DND-41 (cell line): ENCODE results near the gene NXN.

Experiments
- ATAC-seq: fragments of 200-7000 bp; cut with Tn5 transposase; 3 replicates; pipeline ENCODE4 v1.9.1; 2021; ENCODE audit warnings: low read depth; ENCODE audit not compliant: insufficient read depth
- DNase-seq: peaks from one replicate; pipeline ENCODE4 v3.0.0-alpha.2; 2020
- H2AFZ ChIP-seq: 2 replicates; pipeline ENCODE4 v1.6.0; 2012; ENCODE audit warnings: low read depth, low read length
- H3K27ac ChIP-seq: 2 replicates; pipeline ENCODE4 v1.5.1; 2012; ENCODE audit warnings: low read length, inconsistent platforms
- H3K27me3 ChIP-seq: fragments of 200-600 bp; sonication (generic); 2 replicates; pipeline ENCODE4 v1.6.0; 2012; ENCODE audit warnings: low read length, mild to moderate bottlenecking, inconsistent platforms; ENCODE audit not compliant: insufficient read depth, poor library complexity
- H3K36me3 ChIP-seq: 2 replicates; pipeline ENCODE4 v1.5.1; 2012; ENCODE audit warnings: low read length, inconsistent platforms; ENCODE audit not compliant: insufficient read depth
- H3K4me1 ChIP-seq: 2 replicates; pipeline ENCODE4 v1.5.1; 2012; ENCODE audit warnings: mild to moderate bottlenecking, low read length; ENCODE audit not compliant: insufficient read depth
- H3K4me2 ChIP-seq: 2 replicates; pipeline ENCODE4 v1.6.0; 2012; ENCODE audit warnings: mild to moderate bottlenecking, moderate library complexity, low read length, inconsistent platforms; ENCODE audit not compliant: insufficient read depth
- H3K4me3 ChIP-seq, 2 experiments: fragments of 200-600 bp in 1 of 2; shearing (Covaris generic) in 1 of 2; 2 replicates each; pipeline ENCODE4 v1.5.1; 2012 to 2016; ENCODE audit warnings: inconsistent platforms in 2 of 2, low read length in 2 of 2, mild to moderate bottlenecking in 2 of 2, low read depth in 1 of 2, moderate library complexity in 1 of 2
- H3K79me2 ChIP-seq: 2 replicates; pipeline ENCODE4 v1.6.0; 2012; ENCODE audit warnings: low read length, inconsistent platforms; ENCODE audit not compliant: insufficient read depth
- H3K9ac ChIP-seq: 2 replicates; pipeline ENCODE4 v1.6.0; 2012; ENCODE audit warnings: low read depth, mild to moderate bottlenecking, inconsistent platforms, low read length, moderate library complexity
- H3K9me3 ChIP-seq: 2 replicates; pipeline ENCODE4 v1.5.1; 2012; ENCODE audit warnings: low read length, moderate library complexity, mild to moderate bottlenecking, inconsistent platforms; ENCODE audit not compliant: insufficient read depth, severe bottlenecking
- H4K20me1 ChIP-seq: 2 replicates; pipeline ENCODE4 v1.6.0; 2012; ENCODE audit warnings: low read length; ENCODE audit not compliant: insufficient read depth
- EZH2 ChIP-seq: IDR thresholded peaks from 3 replicates; pipeline ENCODE4 v1.6.1; 2012; ENCODE audit warnings: borderline replicate concordance, low read depth, mild to moderate bottlenecking, moderate library complexity, low read length, inconsistent platforms; ENCODE audit not compliant: severe bottlenecking
- TF ChIP-seq, protein P1 (sequence below): IDR thresholded peaks from 2 replicates; pipeline ENCODE4 v1.5.1; 2012; ENCODE audit warnings: borderline replicate concordance, low read length, moderate library complexity, mild to moderate bottlenecking; ENCODE audit not compliant: poor library complexity, severe bottlenecking; ENCODE audit errors: extremely low read depth

NXN gene

GRCh38 chr17:1021147-1021546 is 41.6 kb upstream of the NXN start:
- no peak overlapping the region for H3K4me2 ChIP-seq
- no peaks in the 10 kb centered on the region for H4K20me1 ChIP-seq
- no peaks in the 10 kb centered on the region for H3K4me1 ChIP-seq
- ATAC-seq (no peak), DNase-seq (no peak)
- no peak for TF ChIP-seq EZH2
- TF ChIP-seq, protein P1, sequence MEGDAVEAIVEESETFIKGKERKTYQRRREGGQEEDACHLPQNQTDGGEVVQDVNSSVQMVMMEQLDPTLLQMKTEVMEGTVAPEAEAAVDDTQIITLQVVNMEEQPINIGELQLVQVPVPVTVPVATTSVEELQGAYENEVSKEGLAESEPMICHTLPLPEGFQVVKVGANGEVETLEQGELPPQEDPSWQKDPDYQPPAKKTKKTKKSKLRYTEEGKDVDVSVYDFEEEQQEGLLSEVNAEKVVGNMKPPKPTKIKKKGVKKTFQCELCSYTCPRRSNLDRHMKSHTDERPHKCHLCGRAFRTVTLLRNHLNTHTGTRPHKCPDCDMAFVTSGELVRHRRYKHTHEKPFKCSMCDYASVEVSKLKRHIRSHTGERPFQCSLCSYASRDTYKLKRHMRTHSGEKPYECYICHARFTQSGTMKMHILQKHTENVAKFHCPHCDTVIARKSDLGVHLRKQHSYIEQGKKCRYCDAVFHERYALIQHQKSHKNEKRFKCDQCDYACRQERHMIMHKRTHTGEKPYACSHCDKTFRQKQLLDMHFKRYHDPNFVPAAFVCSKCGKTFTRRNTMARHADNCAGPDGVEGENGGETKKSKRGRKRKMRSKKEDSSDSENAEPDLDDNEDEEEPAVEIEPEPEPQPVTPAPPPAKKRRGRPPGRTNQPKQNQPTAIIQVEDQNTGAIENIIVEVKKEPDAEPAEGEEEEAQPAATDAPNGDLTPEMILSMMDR: no peak
- no peaks in the 10 kb centered on the region for H3K27me3 ChIP-seq
- H3K79me2 ChIP-seq: no peaks in the 10 kb centered on the region
- H3K9me3 ChIP-seq: no peaks in the 10 kb centered on the region
- no peaks in the 10 kb centered on the region for H3K36me3 ChIP-seq
- H3K27ac ChIP-seq: no peak overlapping the region
- no peak overlapping the region for H3K4me3 ChIP-seq
- H2AFZ ChIP-seq: no peak overlapping the region
- H3K9ac ChIP-seq: no peak overlapping the region

- Histone ChIP-seq H3K27me3 (no peaks in the 10 kb centered on the region), H2AFZ (no peak overlapping the region), H3K27ac (no peak overlapping the region), H3K9ac (no peak overlapping the region), H3K4me3 (no peak overlapping the region), H3K9me3 (no peaks in the 10 kb centered on the region), H3K4me2 (no peak overlapping the region), H3K36me3 (no peaks in the 10 kb centered on the region), H3K4me1 (no peaks in the 10 kb centered on the region), H4K20me1 (no peaks in the 10 kb centered on the region), H3K79me2 (no peaks in the 10 kb centered on the region)
- DNase-seq (no peak), ATAC-seq (no peak)
- TF ChIP-seq, protein P1: no peak
- no peak for TF ChIP-seq EZH2
Measured at GRCh38 chr17:1019451-1019850, 39.9 kb upstream of the NXN start.

- Histone ChIP-seq H3K9ac (no peak overlapping the region), H3K4me1 (no peaks in the 10 kb centered on the region), H3K27me3 (no peaks in the 10 kb centered on the region), H3K36me3 (no peaks in the 10 kb centered on the region), H3K4me2 (no peak overlapping the region), H3K9me3 (no peaks in the 10 kb centered on the region), H4K20me1 (no peaks in the 10 kb centered on the region), H3K27ac (no peak overlapping the region), H3K79me2 (no peaks in the 10 kb centered on the region), H2AFZ (no peak overlapping the region), H3K4me3 (no peak overlapping the region)
- ATAC-seq (no peak), DNase-seq (no peak)
- TF ChIP-seq, protein P1: no peak
Measured at GRCh38 chr17:1018547-1018946, 39.0 kb upstream of the NXN start.

- H4K20me1 ChIP-seq: no peaks in the 10 kb centered on the region
- peaks cover 24% of the 10 kb centered on the region for H3K36me3 ChIP-seq
- no peak overlapping the region for H3K4me3 ChIP-seq
- no peaks in the 10 kb centered on the region for H3K27me3 ChIP-seq
- no peaks in the 10 kb centered on the region for H3K4me1 ChIP-seq
- H3K27ac ChIP-seq: no peak overlapping the region
- no peak for ATAC-seq
- TF ChIP-seq EZH2: no peak
- TF ChIP-seq, protein P1: no peak
- DNase-seq: no peak
- no peak overlapping the region for H2AFZ ChIP-seq
- no peak overlapping the region for H3K4me2 ChIP-seq
- H3K9ac ChIP-seq: no peak overlapping the region
- no peaks in the 10 kb centered on the region for H3K9me3 ChIP-seq
- H3K79me2 ChIP-seq: no peaks in the 10 kb centered on the region
Measured at GRCh38 chr17:1013729-1014090, 34.1 kb upstream of the NXN start.
